Fibroblast of skin of right quadriceps (primary cell): ENCODE measurements around the gene RIC8B.

ENCODE experiments used
- DNase-seq: peaks from one replicate; pipeline ENCODE4 v3.0.0-alpha.2; 2013

The RIC8B gene

GRCh38 chr12:106801830-106802533, 27.5 kb downstream of the RIC8B start:
- no peak for DNase-seq

GRCh38 chr12:106804668-106805067, 30.2 kb downstream of the RIC8B start:
- no peak for DNase-seq

GRCh38 chr12:106814714-106815113, 40.2 kb downstream of the RIC8B start:
- no peak for DNase-seq

GRCh38 chr12:106815741-106816140, 41.3 kb downstream of the RIC8B start:
- no peak for DNase-seq

GRCh38 chr12:106816231-106816630, 41.7 kb downstream of the RIC8B start:
- DNase-seq, result no peak

GRCh38 chr12:106819991-106820390, 45.5 kb downstream of the RIC8B start:
- no peak for DNase-seq

- DNase-seq, result no peak
These were observed 57.2 kb downstream of the RIC8B start for GRCh38 chr12:106831699-106832098.

- no peak for DNase-seq
These were observed 63.3 kb downstream of the RIC8B start for GRCh38 chr12:106837782-106838181.

- DNase-seq, result no peak
These were observed 64.9 kb downstream of the RIC8B start for GRCh38 chr12:106839333-106839732.

- peak; percentile 80 for DNase-seq
These were observed 65.8 kb downstream of the RIC8B start for GRCh38 chr12:106840243-106840642.

- DNase-seq, result peak; percentile 44
These were observed 67.2 kb downstream of the RIC8B start for GRCh38 chr12:106841510-106842302.

GRCh38 chr12:106845902-106846301, 71.4 kb downstream of the RIC8B start:
- DNase-seq, result no peak

GRCh38 chr12:106847861-106848260, 73.4 kb downstream of the RIC8B start:
- DNase-seq, result no peak

GRCh38 chr12:106851306-106851705, 76.8 kb downstream of the RIC8B start:
- no peak for DNase-seq

GRCh38 chr12:106854723-106855122, 80.2 kb downstream of the RIC8B start:
- DNase-seq, result no peak

- no peak for DNase-seq
These were observed 80.8 kb downstream of the RIC8B start for GRCh38 chr12:106855221-106855758.

- peak; percentile 70 for DNase-seq
These were observed 87.8 kb downstream of the RIC8B start for GRCh38 chr12:106861984-106862916.

GRCh38 chr12:106863189-106863588, 88.7 kb downstream of the RIC8B start:
- no peak for DNase-seq

GRCh38 chr12:106865683-106866082, 91.2 kb downstream of the RIC8B start:
- no peak for DNase-seq

- no peak for DNase-seq
These were observed 92.1 kb downstream of the RIC8B start for GRCh38 chr12:106866426-106867080.

GRCh38 chr12:106867651-106868050, 93.2 kb downstream of the RIC8B start:
- no peak for DNase-seq

- no peak for DNase-seq
These were observed 94.7 kb downstream of the RIC8B start for GRCh38 chr12:106868982-106869700.
